Measurements from ENCODE around the gene FARS2. TPM values are rescaled to one million over a fixed set of nuclear protein-coding genes. Genes with fewer than 3 reads are reported as not detected.

Gene FARS2
- total and polyA plus RNA-seq, 10 donors: 9.0 to 27.4 (median 19.8) TPM

GRCh38 chr6:5589422-5590141 lies 328.3 kb downstream of the FARS2 start:
- peaks cover 0 to 17% (median 0%) of the 10 kb centered on the region in 6 donors for H3K36me3 ChIP-seq
- no peak overlapping the region for H3K27ac ChIP-seq
- peaks cover 0 to 16% (median 11%) of the 10 kb centered on the region in 8 donors for H3K9me3 ChIP-seq
- DNase-seq: no peak
- H3K4me3 ChIP-seq: no peak overlapping the region
- no peaks in the 10 kb centered on the region for H3K4me1 ChIP-seq
- intact Hi-C loops (cut with DNase I; ENCODE audit: low total_unique reads): no loop called here
- WGBS, 5 donors: 91 to 98% (median 96%) methylated on average over 7 of the region's 7 CpGs
- no peaks in the 10 kb centered on the region for H3K27me3 ChIP-seq (replicated peaks in 1 of 7)
- TF ChIP-seq POLR2AphosphoS5 (IDR thresholded peaks at IDR 0.05) (no peak), CTCF (IDR thresholded peaks at IDR 0.05 in 8 of 11, conservative IDR thresholded peaks at IDR 0.05 in 3 of 11) (no peak), POLR2A (IDR thresholded peaks at IDR 0.05) (no peak)

GRCh38 chr6:5590187-5590586 lies 328.9 kb downstream of the FARS2 start:
- 78 to 92% (median 88%) methylated on average over 5 of the region's 5 CpGs for WGBS, 5 donors
- no peak for DNase-seq
- no peak overlapping the region for H3K4me3 ChIP-seq
- no peak overlapping the region for H3K27ac ChIP-seq
- peaks cover 0 to 14% (median 11%) of the 10 kb centered on the region in 8 donors for H3K9me3 ChIP-seq
- H3K27me3 ChIP-seq (replicated peaks in 1 of 7): no peaks in the 10 kb centered on the region
- no peaks in the 10 kb centered on the region for H3K4me1 ChIP-seq
- intact Hi-C loops (cut with DNase I; ENCODE audit: low total_unique reads): no loop called here
- H3K36me3 ChIP-seq: peaks cover 0 to 17% (median 0%) of the 10 kb centered on the region in 6 donors
- no peak for TF ChIP-seq CTCF (IDR thresholded peaks at IDR 0.05 in 8 of 11, conservative IDR thresholded peaks at IDR 0.05 in 3 of 11)
- no peak for TF ChIP-seq POLR2AphosphoS5 (IDR thresholded peaks at IDR 0.05)
- no peak for TF ChIP-seq POLR2A (IDR thresholded peaks at IDR 0.05)

- Histone ChIP-seq H3K36me3 (peaks cover 0 to 17% (median 0%) of the 10 kb centered on the region in 6 donors), H3K27me3 (replicated peaks in 1 of 7) (no peaks in the 10 kb centered on the region), H3K9me3 (no peaks in the 10 kb centered on the region), H3K4me3 (no peak overlapping the region), H3K27ac (no peak overlapping the region), H3K4me1 (no peaks in the 10 kb centered on the region)
- TF ChIP-seq POLR2A (IDR thresholded peaks at IDR 0.05) (no peak), POLR2AphosphoS5 (IDR thresholded peaks at IDR 0.05) (no peak), CTCF (IDR thresholded peaks at IDR 0.05 in 8 of 11, conservative IDR thresholded peaks at IDR 0.05 in 3 of 11) (no peak)
- WGBS, 5 donors: 91 to 97% (median 94%) methylated on average over 17 of the region's 17 CpGs
- intact Hi-C loops (cut with DNase I; ENCODE audit: low total_unique reads): no loop called here
- DNase-seq: no peak
Observed at GRCh38 chr6:5592886-5593519, 331.7 kb downstream of the FARS2 start.

- Histone ChIP-seq H3K9me3 (no peaks in the 10 kb centered on the region), H3K36me3 (peaks cover 0 to 17% (median 0%) of the 10 kb centered on the region in 6 donors), H3K4me3 (no peak overlapping the region), H3K27me3 (replicated peaks in 1 of 7) (no peaks in the 10 kb centered on the region), H3K4me1 (no peaks in the 10 kb centered on the region), H3K27ac (no peak overlapping the region)
- DNase-seq: no peak
- TF ChIP-seq POLR2AphosphoS5 (IDR thresholded peaks at IDR 0.05) (no peak), POLR2A (IDR thresholded peaks at IDR 0.05) (no peak), CTCF (IDR thresholded peaks at IDR 0.05 in 8 of 11, conservative IDR thresholded peaks at IDR 0.05 in 3 of 11) (no peak)
- 88 to 93% (median 90%) methylated on average over 7 of the region's 7 CpGs for WGBS, 5 donors
- intact Hi-C loops (cut with DNase I; ENCODE audit: low total_unique reads): no loop called here
Observed at GRCh38 chr6:5595184-5595583, 333.9 kb downstream of the FARS2 start.

Data from spleen (tissue), 11 donors.